D341Med (cell line): ENCODE results near the gene BCL7A.

Source experiments
- DNase-seq: peaks from one replicate; pipeline ENCODE4 v3.0.0; 2012; ENCODE audit warnings: low spot score

BCL7A gene

GRCh38 chr12:122001466-122002209 is 20.0 kb upstream of the BCL7A start:
- peak; percentile 54 for DNase-seq

DNA sequence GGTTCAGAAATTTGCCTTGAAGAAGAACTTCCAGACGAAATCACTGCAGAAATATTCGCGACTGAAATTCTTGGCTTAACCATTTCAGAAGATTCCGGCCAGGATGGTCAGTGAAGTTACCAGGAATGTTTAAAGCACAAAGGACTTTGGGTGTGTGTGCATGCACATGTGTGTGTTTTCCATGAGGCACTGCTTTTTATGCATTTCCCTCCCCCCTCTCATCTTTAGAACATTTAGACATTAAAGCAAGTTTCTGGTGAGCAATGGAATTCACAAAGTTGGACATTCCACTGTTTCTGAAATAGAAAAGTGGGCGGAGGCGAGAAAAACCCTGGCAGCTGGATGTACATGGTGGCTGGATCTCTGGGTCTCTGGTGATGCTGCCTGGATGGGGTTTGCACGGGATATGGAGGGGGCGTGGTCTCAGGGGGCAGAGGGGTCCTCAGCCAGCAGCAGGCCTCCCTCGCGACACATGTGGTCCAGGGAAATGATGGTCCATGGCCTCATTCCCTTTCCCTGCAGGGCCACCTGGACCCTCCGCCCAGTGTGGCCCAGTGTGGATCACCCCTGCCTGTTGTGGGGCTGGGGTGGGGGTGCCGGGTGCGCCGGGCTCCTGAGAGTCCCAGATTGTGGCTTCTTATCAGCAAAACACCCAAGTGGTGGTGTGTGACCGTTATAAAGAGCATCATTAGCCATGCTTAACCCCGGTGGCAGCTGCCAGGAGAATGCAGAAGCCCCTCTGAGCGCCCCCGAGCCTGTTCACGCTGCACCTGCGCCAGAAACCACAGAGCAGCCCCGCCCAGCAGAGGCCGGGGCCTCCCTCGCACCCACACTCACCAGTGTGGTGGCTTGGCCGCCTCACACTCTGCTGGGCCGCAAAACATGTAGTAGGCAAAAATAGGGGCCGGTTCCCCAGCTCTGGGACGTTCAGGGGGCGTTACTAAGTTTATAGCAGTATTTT is 17.8 kb upstream of the BCL7A start:
- DNase-seq: no peak

GRCh38 chr12:122004633-122005071 is 17.0 kb upstream of the BCL7A start:
- no peak for DNase-seq

DNA sequence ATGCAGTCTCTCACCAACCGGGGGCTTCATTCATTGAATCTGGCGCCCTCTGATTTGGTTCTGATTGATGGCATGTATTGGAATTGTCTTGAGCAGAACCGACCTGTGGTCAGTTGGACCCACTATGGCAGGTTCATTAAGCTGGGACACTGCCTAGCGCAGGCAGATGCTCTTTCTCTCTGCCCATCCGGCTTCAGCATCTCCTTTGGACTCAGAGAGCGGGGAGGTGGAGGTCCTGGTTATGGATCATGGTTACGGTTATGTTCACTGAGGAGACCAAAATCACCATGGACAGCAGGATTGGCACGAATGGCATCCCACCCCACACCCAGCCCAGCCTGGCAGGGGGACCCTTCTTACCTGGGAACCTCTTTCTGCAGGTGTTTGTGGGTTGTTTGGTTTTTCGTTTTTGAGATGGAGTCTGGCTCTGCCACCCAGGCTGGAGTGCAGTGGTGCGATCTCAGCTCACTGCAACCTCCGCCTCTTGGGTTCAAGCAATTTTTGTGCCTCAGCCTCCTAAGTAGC is 16.4 kb upstream of the BCL7A start:
- DNase-seq: no peak

- DNase-seq: no peak
Observed at GRCh38 chr12:122006186-122006926, 15.3 kb upstream of the BCL7A start.

DNA sequence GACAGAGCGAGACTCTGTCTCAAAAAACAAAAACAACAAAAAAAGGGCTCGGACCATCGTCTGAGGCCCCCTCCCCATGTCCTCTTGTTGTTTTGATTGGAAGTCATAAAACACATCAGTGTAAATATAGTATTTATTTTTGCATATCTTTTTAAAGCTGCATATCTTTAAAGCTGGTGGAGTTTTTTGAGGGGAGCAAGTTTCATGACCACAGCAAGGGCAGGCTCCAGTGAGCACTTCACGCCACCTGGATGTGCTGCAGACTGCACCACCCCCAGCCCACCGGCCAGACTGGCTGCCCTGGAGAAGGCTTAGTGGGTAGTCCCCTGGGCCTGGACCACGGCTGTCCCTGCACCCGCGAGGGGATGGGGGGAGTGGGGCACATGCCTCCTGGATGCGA is 11.9 kb upstream of the BCL7A start:
- DNase-seq: no peak

DNA sequence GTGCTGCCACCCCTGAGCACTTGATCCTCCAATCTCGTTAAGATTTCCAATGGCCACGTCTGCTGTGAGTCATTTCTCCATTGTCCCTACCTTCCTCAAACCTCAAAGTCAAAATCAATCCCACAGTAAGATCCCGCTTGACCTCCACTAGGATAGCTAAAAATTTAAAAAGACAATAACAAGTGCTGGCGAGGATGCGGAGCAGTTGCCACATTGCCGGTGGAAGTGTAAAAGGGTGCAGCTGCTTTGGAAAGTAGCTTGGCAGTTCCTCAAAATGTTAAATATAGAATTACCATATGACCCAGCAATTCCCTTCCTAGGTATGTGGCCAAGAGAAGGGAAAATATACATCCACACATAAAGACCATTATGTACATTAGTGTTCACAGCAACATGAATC is 9.5 kb upstream of the BCL7A start:
- DNase-seq: no peak

GRCh38 chr12:122013136-122013535 is 8.5 kb upstream of the BCL7A start:
- DNase-seq: no peak

DNA sequence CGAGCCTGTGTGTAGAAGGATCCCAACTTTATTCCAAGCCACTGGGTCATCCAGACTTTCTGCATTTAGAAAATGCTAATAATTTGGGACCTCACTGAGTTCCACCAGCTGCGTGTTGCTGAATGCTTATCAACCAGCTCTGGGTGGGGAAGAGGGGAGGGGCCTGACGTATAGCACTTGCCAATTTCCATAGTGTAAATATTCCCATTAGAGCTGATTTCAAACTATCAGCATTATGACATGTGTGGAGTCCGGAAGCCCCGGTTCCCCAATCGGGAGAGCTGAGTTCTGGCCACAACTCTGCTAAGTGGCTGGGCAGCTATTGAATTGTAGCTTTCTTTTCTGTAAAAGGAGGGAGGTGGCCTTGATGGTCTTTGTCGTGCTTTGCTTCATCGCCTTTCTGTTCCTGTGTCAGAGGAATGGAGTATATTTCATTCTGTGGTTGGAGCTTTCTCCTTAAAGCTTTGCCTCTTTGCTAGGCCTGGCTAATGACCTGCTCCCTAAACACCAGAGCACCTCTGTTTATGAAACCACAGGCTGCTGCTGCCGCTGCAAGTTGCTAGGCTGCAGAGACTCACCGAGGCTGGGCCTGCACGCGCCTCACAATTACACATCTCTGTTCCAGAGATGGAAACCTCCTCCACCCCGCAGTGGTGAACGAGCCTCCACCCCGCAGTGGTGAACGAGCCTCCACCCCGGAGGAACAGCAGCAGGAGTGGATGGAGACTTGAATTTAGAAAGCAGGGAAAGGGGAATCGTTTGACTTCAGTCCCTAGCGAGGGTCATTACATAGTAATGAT is 7.7 kb upstream of the BCL7A start:
- DNase-seq: no peak

DNA sequence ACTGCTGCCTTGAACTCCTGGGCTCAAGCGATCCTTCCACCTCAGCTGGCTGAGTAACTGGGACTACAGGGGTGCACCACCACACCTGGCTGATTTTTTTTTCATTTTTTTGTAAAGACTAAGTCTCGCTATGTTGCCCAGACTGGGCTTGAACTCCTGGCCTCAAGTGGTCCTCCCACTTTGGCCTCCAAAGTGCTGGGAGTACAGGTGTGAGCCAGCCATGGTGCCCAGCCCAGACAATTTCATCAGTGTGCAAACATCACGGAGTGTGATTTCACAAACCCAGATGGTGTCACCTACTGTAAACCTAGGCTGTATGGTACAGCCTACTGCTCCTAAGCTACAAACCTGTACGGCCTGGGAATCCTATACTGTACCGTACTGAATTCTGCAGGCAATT is 6.9 kb upstream of the BCL7A start:
- DNase-seq: no peak

DNA sequence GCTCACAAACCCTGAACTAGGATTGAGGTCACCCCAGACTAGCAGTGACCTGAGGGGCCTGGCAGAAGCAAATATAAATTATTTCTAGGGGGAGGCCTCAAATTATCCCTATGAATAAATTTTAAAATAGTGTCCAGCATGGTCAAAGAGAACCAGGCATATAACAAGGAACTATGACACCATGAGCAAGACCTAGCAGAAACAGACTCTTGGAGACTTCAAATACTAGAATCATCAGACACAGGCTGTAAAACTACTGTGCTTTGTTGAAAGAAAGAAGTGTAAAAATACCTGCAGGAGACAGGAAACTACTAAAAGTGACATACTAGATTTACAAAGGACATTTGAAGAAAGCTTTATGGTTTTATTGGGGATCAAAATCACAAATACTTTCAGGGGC is 3.2 kb upstream of the BCL7A start:
- no peak for DNase-seq

DNA sequence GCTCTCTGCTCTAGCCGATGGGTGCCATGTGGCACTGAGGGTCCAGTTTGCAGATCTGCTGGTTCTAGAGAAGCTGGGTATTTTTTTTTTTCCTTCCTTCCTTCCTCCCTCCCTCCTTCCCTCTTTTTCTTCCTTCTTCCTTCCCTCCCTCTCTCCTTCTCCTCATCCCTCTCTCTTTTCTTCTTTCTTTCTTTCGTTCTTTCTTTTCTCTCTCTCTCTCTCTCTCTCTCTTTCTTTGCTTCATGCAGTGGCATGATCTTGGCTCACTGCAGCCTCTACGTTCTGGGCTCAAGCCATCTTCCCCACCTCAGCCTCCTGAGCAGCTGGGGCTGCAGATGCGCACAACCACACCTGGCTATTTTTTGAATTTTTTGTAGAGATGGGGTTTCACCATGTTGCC is 2.7 kb upstream of the BCL7A start:
- no peak for DNase-seq

DNA sequence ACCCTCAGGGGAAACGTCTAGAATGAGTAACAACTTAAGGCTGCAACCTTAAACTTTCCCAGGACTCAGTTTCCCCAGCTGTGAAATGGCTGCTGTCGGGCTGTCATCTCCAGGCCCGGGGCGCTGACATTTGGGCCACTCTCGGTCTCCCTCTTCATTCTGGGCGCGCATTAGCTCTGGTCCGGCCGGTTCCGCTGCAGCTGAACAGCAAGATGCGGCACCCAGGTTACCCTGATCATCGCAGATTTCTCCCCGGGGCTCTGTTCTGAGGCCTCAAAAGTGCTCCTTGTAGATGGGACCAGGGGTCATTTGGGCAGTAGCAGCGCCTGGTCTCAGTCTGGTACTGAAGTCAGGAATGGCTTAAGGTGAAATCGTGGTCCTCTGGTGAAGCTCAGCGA is 890 bp upstream of the BCL7A start:
- DNase-seq: no peak

DNA sequence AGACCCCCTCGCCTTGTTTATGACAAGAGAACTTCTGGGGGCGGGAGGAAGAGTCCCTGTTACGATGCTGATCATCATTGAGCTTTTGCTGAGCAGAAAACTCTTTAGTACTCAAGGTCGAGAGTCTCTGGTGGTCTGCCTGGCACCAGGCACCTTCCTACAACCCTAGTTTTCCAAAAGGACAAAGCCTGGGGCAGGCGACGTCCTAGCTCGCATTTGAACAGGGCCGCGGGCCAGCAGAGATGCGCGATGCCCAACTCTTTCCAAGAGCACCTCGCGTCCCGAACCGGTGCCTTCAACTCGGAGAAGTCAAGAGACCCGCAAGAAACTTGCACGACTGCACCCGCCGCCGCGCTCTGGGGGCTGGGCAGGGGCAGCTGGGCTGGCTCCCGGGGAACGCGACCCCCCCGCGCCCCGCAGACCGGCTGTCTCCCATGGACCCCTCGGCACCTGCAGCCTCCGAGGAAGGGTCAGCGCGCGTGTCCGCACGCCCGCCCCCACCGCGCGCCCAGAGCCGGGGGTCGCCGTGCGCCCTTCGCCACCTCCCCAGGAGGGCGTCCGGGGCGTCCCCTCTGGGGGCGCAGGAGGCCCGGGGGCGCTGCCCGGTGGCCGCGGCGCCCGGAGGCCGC is 377 bp upstream of the BCL7A start:
- DNase-seq: no peak

DNA sequence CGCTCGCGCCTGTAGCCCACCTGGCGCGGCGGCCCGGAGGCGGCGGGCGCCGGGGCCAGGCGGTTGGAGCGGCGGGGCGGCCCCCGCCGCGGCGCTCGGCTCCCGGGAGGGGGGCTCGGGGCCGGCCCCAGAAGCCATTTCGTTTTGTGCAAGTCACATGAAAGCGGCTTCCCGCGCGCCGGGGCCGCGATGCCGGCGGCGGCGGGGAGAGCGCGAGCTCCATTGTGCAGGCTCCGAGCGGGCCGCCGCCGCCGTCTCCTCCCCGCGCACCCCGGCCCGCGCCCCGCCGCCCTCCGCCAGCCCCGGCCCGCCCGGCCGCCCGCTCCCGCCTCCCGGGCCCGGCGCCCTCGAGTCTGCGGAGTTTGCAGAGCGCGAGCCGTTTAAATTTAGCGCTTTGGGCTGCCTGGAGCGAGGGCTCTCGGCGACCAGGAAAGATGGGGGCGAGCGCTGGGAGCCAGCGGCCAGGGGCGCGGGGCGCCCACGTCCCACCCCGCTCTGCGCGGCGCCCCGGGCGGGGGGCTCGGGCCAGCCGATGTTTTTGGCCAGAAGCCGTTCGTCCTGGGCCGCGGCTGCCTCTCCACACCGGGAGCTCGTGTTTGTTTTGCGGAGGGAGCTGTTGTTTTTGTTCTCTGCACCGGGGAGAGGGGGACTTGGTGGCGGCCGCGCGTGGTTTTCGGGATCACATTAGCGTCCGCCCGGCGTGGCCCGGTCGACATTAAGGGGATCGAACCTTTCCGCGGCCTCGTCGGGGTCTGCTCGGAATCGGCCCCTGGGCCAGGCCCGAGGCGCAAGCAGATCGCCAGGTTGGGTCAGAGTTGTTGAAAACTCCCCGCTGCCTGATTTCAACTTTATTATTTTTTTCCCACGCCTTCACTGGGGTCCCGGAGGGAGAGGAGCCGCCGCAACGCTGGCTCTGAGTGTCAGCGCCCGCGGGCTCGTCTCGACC is 982 bp downstream of the BCL7A start:
- DNase-seq: peak; percentile 85

- DNase-seq: peak; percentile 82
Observed at GRCh38 chr12:122023339-122024131, 1.9 kb downstream of the BCL7A start.

- DNase-seq: no peak
Observed at GRCh38 chr12:122024132-122024785, 2.6 kb downstream of the BCL7A start.

GRCh38 chr12:122026706-122027333 is 5.1 kb downstream of the BCL7A start:
- DNase-seq: no peak
